ENCODE data around the gene BCAM.
"Not testable (repeated sequence)": the region's sequence is repeated elsewhere in the genome, so short reads cannot be mapped to it uniquely, and the experiment has no call there.

Gene BCAM

DNA sequence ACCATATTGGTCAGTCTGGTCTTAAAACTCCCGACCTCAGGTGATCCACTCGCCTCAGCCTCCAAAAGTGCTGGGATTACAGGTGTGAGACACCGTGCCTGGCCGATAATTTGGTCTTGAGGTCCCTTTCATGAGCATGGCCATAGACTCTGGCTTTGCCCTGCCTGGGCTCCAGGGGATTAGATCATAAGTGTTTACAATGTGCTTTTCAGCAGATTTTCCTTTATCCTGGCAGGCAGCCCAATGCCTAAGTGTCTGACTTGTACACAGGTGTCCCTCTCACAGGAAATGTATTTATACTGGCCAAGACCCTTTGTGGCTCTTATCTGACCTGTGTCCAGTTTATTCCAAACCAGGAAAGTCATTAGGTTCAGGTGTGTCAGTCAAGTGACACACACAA is 15.9 kb downstream of the BCAM start:
- no peak overlapping the region for H3K4me3 ChIP-seq
- no peak for TF ChIP-seq Cebpa-rat (IDR thresholded peaks at IDR 0.05)
- H3K9me3 ChIP-seq: no peaks in the 10 kb centered on the region
- no peaks in the 10 kb centered on the region for H4K20me1 ChIP-seq
- H3K4me1 ChIP-seq: peaks cover 16% of the 10 kb centered on the region
- no peak overlapping the region for H3K9ac ChIP-seq
- no peaks in the 10 kb centered on the region for H3K27me3 ChIP-seq
- H3K4me2 ChIP-seq: no peak overlapping the region
- H3K36me3 ChIP-seq: no peaks in the 10 kb centered on the region
- H3K27ac ChIP-seq: no peak overlapping the region

DNA sequence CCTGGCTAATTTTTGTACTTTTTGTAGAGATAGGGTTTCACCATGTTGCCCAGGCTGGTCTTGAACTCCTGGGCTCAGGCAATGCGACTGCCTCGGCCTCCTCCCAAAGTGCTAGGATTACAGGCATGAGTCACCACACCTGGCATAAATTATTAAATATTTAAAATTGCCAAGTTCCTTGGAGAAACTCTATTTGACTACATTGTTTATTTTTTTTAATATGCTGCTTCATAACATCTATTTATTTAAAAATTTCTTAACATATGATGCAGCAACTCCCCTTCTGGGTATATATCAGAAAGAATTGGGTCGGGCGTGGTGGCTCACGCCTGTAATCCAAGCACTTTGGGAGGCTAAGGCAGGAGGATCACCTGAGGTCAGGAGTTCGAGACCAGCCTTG is 24.0 kb downstream of the BCAM start:
- not testable (repeated sequence) for H3K27me3 ChIP-seq, H3K9me3 ChIP-seq, H3K4me3 ChIP-seq, H3K36me3 ChIP-seq, H3K9ac ChIP-seq, H4K20me1 ChIP-seq, H3K4me2 ChIP-seq, H3K27ac ChIP-seq
- peaks cover 11% of the 10 kb centered on the region; the same call in 1 of the 2 replicates for H3K4me1 ChIP-seq

DNA sequence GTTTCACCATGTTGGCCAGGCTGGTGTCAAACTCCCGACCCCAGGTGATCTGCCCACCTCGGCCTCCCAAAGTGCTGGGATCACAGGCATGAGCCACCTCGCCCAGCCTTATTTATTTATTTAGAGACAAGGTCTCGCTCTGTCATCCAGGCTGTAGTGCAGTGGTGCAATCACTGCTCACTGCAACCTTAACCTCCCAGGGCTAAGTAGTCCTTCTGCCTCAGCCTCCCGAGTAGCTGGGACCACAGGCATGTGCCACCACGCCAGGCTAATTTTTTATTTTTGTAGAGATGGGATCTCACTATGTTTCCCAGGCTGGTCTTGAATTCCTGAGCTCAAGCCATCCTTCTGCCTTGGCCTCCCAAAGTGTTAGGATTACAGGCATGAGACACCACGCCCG is 25.5 kb downstream of the BCAM start:
- H4K20me1 ChIP-seq, H3K9me3 ChIP-seq, H3K9ac ChIP-seq, H3K4me3 ChIP-seq, H3K36me3 ChIP-seq, H3K27ac ChIP-seq, H3K4me2 ChIP-seq, H3K27me3 ChIP-seq: not testable (repeated sequence)
- H3K4me1 ChIP-seq: peaks cover 11% of the 10 kb centered on the region; the same call in 1 of the 2 replicates

DNA sequence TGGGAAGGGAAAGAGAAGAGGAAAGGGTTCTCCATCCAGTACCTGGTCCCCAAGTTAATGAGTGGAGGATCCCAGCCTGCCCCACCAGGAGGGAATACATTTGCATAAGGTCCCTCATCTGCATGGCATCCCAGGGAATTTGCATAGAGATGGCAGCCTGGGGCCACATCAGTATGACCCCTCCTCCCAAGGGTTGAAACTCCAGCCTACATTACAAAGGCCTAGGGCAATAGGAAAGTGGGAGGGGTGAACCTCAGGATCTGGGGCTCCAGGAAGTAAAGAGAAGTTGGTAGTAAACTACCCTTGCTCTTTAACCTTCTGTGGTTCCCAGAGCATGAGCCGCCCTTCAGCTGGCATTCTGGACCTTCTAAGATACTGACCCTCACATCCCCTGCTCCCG is 30.4 kb downstream of the BCAM start:
- Histone ChIP-seq H3K4me3 (no peak overlapping the region), H3K27ac (no peak overlapping the region), H3K4me2 (no peak overlapping the region), H4K20me1 (no peaks in the 10 kb centered on the region), H3K36me3 (no peaks in the 10 kb centered on the region), H3K9me3 (no peaks in the 10 kb centered on the region), H3K27me3 (no peaks in the 10 kb centered on the region), H3K4me1 (peaks cover 11% of the 10 kb centered on the region), H3K9ac (no peak overlapping the region)
- TF ChIP-seq Cebpa-rat (IDR thresholded peaks at IDR 0.05): no peak

DNA sequence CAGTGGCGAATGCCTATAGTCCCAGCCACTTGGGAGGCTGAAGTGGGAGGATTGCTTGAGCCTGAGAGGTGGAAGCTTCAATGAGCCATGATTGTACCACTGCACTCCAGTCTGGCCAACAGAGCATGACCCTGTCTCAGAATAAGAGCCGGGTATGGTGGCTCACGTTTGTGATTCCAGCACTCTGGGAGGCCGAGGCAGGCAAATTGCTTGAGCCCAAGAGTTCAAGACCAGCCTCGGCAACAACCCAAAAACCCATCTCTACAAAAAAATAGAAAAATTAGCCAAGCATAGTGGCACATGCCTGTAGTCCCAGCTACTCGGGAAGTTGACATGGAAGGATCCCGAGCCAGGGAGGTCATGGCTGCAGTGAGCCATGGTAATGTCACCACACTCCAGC is 31.9 kb downstream of the BCAM start:
- Histone ChIP-seq H3K4me3 (no peak overlapping the region), H4K20me1 (no peaks in the 10 kb centered on the region), H3K36me3 (no peaks in the 10 kb centered on the region), H3K9me3 (no peaks in the 10 kb centered on the region), H3K9ac (no peak overlapping the region), H3K4me2 (0 out of 2 replicates have a peak overlapping the region, but pooled peaks have one; percentile 2), H3K27me3 (no peaks in the 10 kb centered on the region), H3K27ac (no peak overlapping the region), H3K4me1 (peaks cover 21% of the 10 kb centered on the region)
- no peak for TF ChIP-seq Cebpa-rat (IDR thresholded peaks at IDR 0.05)

DNA sequence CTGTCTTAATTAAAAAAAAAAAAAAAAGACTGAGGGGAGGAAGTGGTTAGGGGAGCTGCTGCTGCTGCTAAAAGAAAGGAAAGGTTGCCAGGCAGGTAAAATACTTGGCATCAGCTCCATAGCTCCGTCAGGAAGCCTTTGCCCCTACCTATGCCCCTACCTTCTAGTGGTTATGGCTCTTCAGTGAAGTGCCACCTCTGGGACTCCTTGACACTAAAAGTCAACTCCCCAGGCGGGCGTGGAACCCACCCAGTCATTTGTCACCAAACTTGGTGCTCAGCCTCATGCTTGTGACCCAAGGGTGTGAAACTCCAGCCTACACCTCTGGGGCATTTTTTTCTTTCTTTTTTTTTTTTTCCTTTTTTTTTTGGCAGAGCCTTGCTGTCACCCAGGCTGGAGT is 32.3 kb downstream of the BCAM start:
- H4K20me1 ChIP-seq: no peaks in the 10 kb centered on the region
- no peaks in the 10 kb centered on the region for H3K27me3 ChIP-seq
- no peaks in the 10 kb centered on the region for H3K36me3 ChIP-seq
- no peak overlapping the region for H3K4me3 ChIP-seq
- no peaks in the 10 kb centered on the region for H3K9me3 ChIP-seq
- peaks cover 21% of the 10 kb centered on the region for H3K4me1 ChIP-seq
- no peak overlapping the region for H3K27ac ChIP-seq
- no peak for TF ChIP-seq Cebpa-rat (IDR thresholded peaks at IDR 0.05)
- 0 out of 2 replicates have a peak overlapping the region, but pooled peaks have one; percentile 2 for H3K4me2 ChIP-seq
- no peak overlapping the region for H3K9ac ChIP-seq

DNA sequence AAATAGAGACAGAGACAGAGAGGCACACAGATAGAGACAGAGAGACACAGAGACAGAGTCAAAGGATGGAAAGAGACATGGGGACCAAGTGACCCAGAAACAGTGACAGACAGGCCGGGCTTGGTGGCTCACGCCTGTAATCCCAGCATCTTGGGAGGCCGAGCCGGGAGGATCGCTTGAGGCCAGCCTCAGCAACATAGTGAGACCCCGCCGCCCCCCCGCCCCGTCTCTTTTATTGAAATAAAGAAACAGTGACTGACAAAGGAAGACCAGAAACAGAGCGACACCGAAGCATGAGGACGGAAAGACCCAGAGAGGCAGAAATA is 36.3 kb downstream of the BCAM start:
- H3K27ac ChIP-seq: peak overlapping the region; percentile 50

DNA sequence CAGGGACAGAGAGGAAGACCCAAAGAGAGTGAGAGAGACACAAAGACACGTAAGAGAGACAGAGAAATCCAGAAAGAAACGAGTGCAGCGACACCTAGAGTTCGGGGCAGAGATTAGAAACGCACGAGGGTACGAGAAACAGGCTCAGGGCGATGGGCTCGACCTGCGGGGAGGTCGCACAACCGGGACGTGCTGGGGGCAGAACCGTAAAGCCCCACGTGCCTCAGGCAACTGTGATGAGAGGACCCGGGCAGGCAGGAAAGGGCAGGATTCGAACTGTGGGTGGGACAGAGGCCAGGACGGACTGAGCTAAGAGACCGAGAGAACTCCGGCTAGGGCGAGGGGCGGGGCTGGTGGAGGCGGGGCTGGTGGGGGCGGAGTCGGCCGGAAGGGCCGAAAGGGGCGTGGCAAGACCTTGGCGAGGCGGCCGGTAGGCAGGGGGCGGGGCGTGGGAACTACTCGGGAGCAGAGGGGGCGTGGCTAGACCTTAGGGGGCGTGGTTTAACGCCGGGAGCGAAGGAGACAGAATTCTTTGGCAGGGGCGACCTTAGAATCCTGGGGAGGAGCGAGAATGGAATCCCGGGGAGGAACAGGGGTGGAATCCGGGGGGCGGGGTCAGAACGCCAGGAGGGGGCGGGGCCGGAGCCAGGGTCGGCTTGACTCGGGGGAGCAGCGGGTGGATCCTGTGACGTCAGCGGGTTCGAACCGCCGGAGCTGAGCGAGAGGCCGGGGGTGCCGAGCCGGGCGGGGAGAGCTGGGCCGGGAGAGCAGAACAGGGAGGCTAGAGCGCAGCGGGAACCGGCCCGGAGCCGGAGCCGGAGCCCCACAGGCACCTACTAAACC is 36.9 kb downstream of the BCAM start, which contains the start of gene NECTIN2:
Gene NECTIN2, plus strand, starts transcription at position 686 of the 843 bp plus-strand sequence. CDS start 229 bp downstream, outside the sequence.
- Histone ChIP-seq H3K27me3 (no peaks in the 10 kb centered on the region), H3K4me1 (peaks cover 50% of the 10 kb centered on the region)

More for the DNA sequence above, 36.3 kb downstream of the BCAM start:
- Histone ChIP-seq H3K4me3 (peak overlapping the region; percentile 99), H3K4me2 (peak overlapping the region; percentile 80), H3K4me1 (peaks cover 46% of the 10 kb centered on the region), H3K36me3 (no peaks in the 10 kb centered on the region), H3K27me3 (no peaks in the 10 kb centered on the region), H3K9me3 (no peaks in the 10 kb centered on the region), H3K9ac (peak overlapping the region; percentile 98), H4K20me1 (peaks cover 26% of the 10 kb centered on the region)
- no peak for TF ChIP-seq Cebpa-rat (IDR thresholded peaks at IDR 0.05)

DNA sequence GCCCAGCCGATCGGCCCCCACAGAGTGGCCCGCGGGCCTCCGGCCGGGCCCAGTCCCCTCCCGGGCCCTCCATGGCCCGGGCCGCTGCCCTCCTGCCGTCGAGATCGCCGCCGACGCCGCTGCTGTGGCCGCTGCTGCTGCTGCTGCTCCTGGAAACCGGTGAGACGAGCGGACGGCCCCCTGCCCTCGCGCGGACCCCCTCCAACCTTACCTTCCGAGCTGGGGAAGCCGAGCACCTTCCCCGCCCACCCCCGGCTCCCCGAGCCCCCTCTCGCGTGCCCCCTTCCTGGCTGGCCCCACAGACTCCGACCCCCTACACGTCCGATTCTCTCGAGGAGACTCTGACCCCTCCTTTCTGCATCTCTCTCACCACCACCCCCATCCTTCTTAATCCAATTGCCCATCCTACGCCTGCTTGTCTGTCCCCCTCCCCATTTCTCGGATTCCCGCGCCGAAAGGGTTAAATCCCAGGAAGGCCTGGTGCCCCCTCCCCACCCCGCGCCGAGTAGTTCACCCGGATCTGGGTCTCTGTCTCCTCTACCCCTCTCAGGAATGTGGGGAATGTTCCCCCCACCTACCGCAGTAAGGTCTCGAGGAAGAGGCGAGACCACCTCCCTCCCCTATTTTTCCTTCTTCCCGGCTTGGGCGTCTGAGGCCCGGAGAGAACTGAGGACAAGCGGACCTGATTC is 37.7 kb downstream of the BCAM start:
- Histone ChIP-seq H4K20me1 (peaks cover 39% of the 10 kb centered on the region), H3K27me3 (no peaks in the 10 kb centered on the region), H3K4me3 (peak overlapping the region; percentile 99), H3K27ac (peak overlapping the region; percentile 99), H3K4me1 (peaks cover 50% of the 10 kb centered on the region), H3K4me2 (peak overlapping the region; percentile 99), H3K9ac (peak overlapping the region; percentile 98), H3K36me3 (no peaks in the 10 kb centered on the region; the same call in 1 of the 2 replicates), H3K9me3 (no peaks in the 10 kb centered on the region)
- TF ChIP-seq Cebpa-rat (IDR thresholded peaks at IDR 0.05): no peak

More for the DNA sequence above, 36.9 kb downstream of the BCAM start, which contains the start of gene NECTIN2:
- peak within 1 kb of the TSS; percentile 99 for H3K27ac ChIP-seq
- peak within 1 kb of the TSS; percentile 98 for H3K9ac ChIP-seq
- H3K4me3 ChIP-seq: peak within 1 kb of the TSS; percentile 99
- H3K36me3 ChIP-seq: no peaks in the 10 kb centered on the region
- H4K20me1 ChIP-seq: peaks cover 32% of the 10 kb centered on the region
- H3K4me2 ChIP-seq: peak within 1 kb of the TSS; percentile 99
- TF ChIP-seq Cebpa-rat (IDR thresholded peaks at IDR 0.05): no peak
- no peaks in the 10 kb centered on the region for H3K9me3 ChIP-seq
